Stimulated activated effector memory CD8-positive, alpha-beta T cell treated with anti-CD3 and anti-CD28 coated beads, Interleukin-12 subunit alpha, Interleukin-12 subunit beta, amount 100 ng/mL, for 72 hours (primary cell): ENCODE results near the gene IMP4.
"Not testable (repeated sequence)": the region's sequence is repeated elsewhere in the genome, so short reads cannot be mapped to it uniquely, and the experiment has no call there.

ENCODE experiments used
- ATAC-seq: fragments of 150-1000 bp; cut with Tn5 transposase; 2 replicates; pipeline ENCODE4 v1.10.0; 2021
- DNase-seq, 2 donors: peaks; one replicate each; pipeline ENCODE4 v3.0.0; 2021 to 2022; ENCODE audit warnings: low spot score in 2 of 2
- H3K27ac Mint-ChIP-seq: one replicate; pipeline ENCODE4 v1.8.0; 2022; ENCODE audit warnings: mild to moderate bottlenecking, mixed read lengths
- H3K36me3 Mint-ChIP-seq: one replicate; pipeline ENCODE4 v1.8.0; 2022; ENCODE audit warnings: mild to moderate bottlenecking, mixed read lengths
- H3K4me1 Mint-ChIP-seq: one replicate; pipeline ENCODE4 v1.8.0; 2022; ENCODE audit warnings: mixed read lengths
- H3K4me3 Mint-ChIP-seq: one replicate; pipeline ENCODE4 v1.8.0; 2022; ENCODE audit warnings: mild to moderate bottlenecking, mixed read lengths
- H3K9me3 Mint-ChIP-seq: one replicate; pipeline ENCODE4 v1.8.0; 2022; ENCODE audit warnings: mixed read lengths

IMP4 gene

GRCh38 chr2:130332271-130333073, 10.2 kb upstream of the IMP4 start:
- DNase-seq: peak; percentile 64 to 84
- Mint-ChIP-seq H3K27ac (no peak overlapping the region), H3K9me3 (no peaks in the 10 kb centered on the region), H3K4me3 (peak overlapping the region; percentile 49), H3K36me3 (peaks cover 16% of the 10 kb centered on the region), H3K4me1 (peaks cover 18% of the 10 kb centered on the region)
- peak; percentile 87 for ATAC-seq

GRCh38 chr2:130333253-130333652, 9.4 kb upstream of the IMP4 start:
- H3K4me1 Mint-ChIP-seq: peaks cover 19% of the 10 kb centered on the region
- not testable (repeated sequence) for ATAC-seq, H3K4me3 Mint-ChIP-seq

GRCh38 chr2:130334026-130334425, 8.7 kb upstream of the IMP4 start:
- Mint-ChIP-seq H3K4me3 (no peak overlapping the region), H3K9me3 (no peaks in the 10 kb centered on the region), H3K27ac (no peak overlapping the region), H3K4me1 (peaks cover 19% of the 10 kb centered on the region), H3K36me3 (peaks cover 31% of the 10 kb centered on the region)
- no peak for ATAC-seq
- no peak for DNase-seq

More at GRCh38 chr2:130333253-130333652, 9.4 kb upstream of the IMP4 start:
- not testable (repeated sequence) for H3K9me3 Mint-ChIP-seq, H3K27ac Mint-ChIP-seq, DNase-seq
- peaks cover 23% of the 10 kb centered on the region for H3K36me3 Mint-ChIP-seq

GRCh38 chr2:130335226-130335625, 7.5 kb upstream of the IMP4 start:
- H3K4me3 Mint-ChIP-seq: no peak overlapping the region
- no peak for ATAC-seq

GRCh38 chr2:130336150-130336876, 6.4 kb upstream of the IMP4 start:
- Mint-ChIP-seq H3K36me3 (peaks cover 45% of the 10 kb centered on the region), H3K27ac (peak overlapping the region; percentile 97), H3K4me3 (no peak overlapping the region), H3K4me1 (peaks cover 39% of the 10 kb centered on the region), H3K9me3 (no peaks in the 10 kb centered on the region)
- DNase-seq (peak in 1 of 2 donors; percentile 30), ATAC-seq (no peak)

More at GRCh38 chr2:130335226-130335625, 7.5 kb upstream of the IMP4 start:
- peaks cover 43% of the 10 kb centered on the region for H3K36me3 Mint-ChIP-seq
- DNase-seq: no peak
- no peak overlapping the region for H3K27ac Mint-ChIP-seq
- H3K9me3 Mint-ChIP-seq: no peaks in the 10 kb centered on the region
- peaks cover 30% of the 10 kb centered on the region for H3K4me1 Mint-ChIP-seq

- DNase-seq (peak; percentile 41 to 82), ATAC-seq (peak; percentile 42)
- peaks cover 46% of the 10 kb centered on the region for H3K4me1 Mint-ChIP-seq
- no peaks in the 10 kb centered on the region for H3K9me3 Mint-ChIP-seq
- peak overlapping the region; percentile 97 for H3K27ac Mint-ChIP-seq
- peak overlapping the region; percentile 36 for H3K4me3 Mint-ChIP-seq
- H3K36me3 Mint-ChIP-seq: peaks cover 50% of the 10 kb centered on the region
Measured at GRCh38 chr2:130336877-130337734, 5.6 kb upstream of the IMP4 start.

- Mint-ChIP-seq H3K36me3 (peaks cover 57% of the 10 kb centered on the region), H3K4me1 (peaks cover 42% of the 10 kb centered on the region), H3K9me3 (no peaks in the 10 kb centered on the region), H3K4me3 (no peak overlapping the region), H3K27ac (peak overlapping the region; percentile 97)
- ATAC-seq (no peak), DNase-seq (no peak)
Measured at GRCh38 chr2:130337735-130338325, 4.9 kb upstream of the IMP4 start.

GRCh38 chr2:130338793-130339345, 3.8 kb upstream of the IMP4 start:
- DNase-seq: peak in 1 of 2 donors; percentile 45
- ATAC-seq: no peak
- no peak overlapping the region for H3K4me3 Mint-ChIP-seq
- H3K4me1 Mint-ChIP-seq: peaks cover 41% of the 10 kb centered on the region
- no peaks in the 10 kb centered on the region for H3K9me3 Mint-ChIP-seq
- H3K27ac Mint-ChIP-seq: peak overlapping the region; percentile 10
- H3K36me3 Mint-ChIP-seq: peaks cover 68% of the 10 kb centered on the region

- ATAC-seq (no peak), DNase-seq (peak in 1 of 2 donors; percentile 39)
- Mint-ChIP-seq H3K9me3 (no peaks in the 10 kb centered on the region), H3K4me1 (peaks cover 46% of the 10 kb centered on the region), H3K36me3 (peaks cover 80% of the 10 kb centered on the region), H3K27ac (peak overlapping the region; percentile 30), H3K4me3 (no peak overlapping the region)
Measured at GRCh38 chr2:130339885-130340745, 2.6 kb upstream of the IMP4 start.

GRCh38 chr2:130341562-130342019, 1.1 kb upstream of the IMP4 start:
- Mint-ChIP-seq H3K36me3 (peaks cover 88% of the 10 kb centered on the region), H3K4me1 (peaks cover 51% of the 10 kb centered on the region), H3K27ac (peak overlapping the region; percentile 98), H3K9me3 (no peaks in the 10 kb centered on the region), H3K4me3 (peak overlapping the region; percentile 100)
- DNase-seq: no peak
- no peak for ATAC-seq

- Mint-ChIP-seq H3K27ac (peak overlapping the region; percentile 98), H3K4me3 (peak overlapping the region; percentile 100), H3K9me3 (no peaks in the 10 kb centered on the region), H3K4me1 (peaks cover 46% of the 10 kb centered on the region), H3K36me3 (peaks cover 88% of the 10 kb centered on the region)
- DNase-seq (peak; percentile 69 to 92), ATAC-seq (peak; percentile 88)
Measured at GRCh38 chr2:130342020-130342532, 621 bp upstream of the IMP4 start.

GRCh38 chr2:130344578-130344977, 1.9 kb downstream of the IMP4 start:
- Mint-ChIP-seq H3K4me3 (peak overlapping the region; percentile 100), H3K4me1 (peaks cover 47% of the 10 kb centered on the region), H3K27ac (no peak overlapping the region), H3K36me3 (peaks cover 79% of the 10 kb centered on the region), H3K9me3 (no peaks in the 10 kb centered on the region)
- ATAC-seq (no peak), DNase-seq (no peak)

GRCh38 chr2:130345091-130345490, 2.4 kb downstream of the IMP4 start:
- no peak overlapping the region for H3K27ac Mint-ChIP-seq
- DNase-seq: no peak
- no peaks in the 10 kb centered on the region for H3K9me3 Mint-ChIP-seq

More at GRCh38 chr2:130345091-130345490, 2.4 kb downstream of the IMP4 start:
- Mint-ChIP-seq H3K36me3 (peaks cover 74% of the 10 kb centered on the region), H3K4me3 (peak overlapping the region; percentile 100), H3K4me1 (peaks cover 42% of the 10 kb centered on the region)
- no peak for ATAC-seq
